Gastroesophageal sphincter (tissue), 3 donors: Measurements from ENCODE around the gene ZNF570.

Source experiments
- CTCF ChIP-seq, 4 experiments: fragments of 200-600 bp in 2 of 4; fragments of 450-650 bp in 2 of 4; sonication (generic) in 1 of 4; IDR thresholded peaks; one replicate each; pipeline ENCODE4 v1.5.1; 2017 to 2019; ENCODE audit warnings: antibody characterized with exemption in 4 of 4, mild to moderate bottlenecking in 2 of 4, moderate library complexity in 2 of 4
- POLR2A ChIP-seq, 2 donors: fragments of 450-650 bp; IDR thresholded peaks; one replicate each; pipeline ENCODE4 v1.6.1; 2017; ENCODE audit warnings: antibody characterized with exemption in 2 of 2, mild to moderate bottlenecking in 2 of 2, moderate library complexity in 1 of 2

DNA sequence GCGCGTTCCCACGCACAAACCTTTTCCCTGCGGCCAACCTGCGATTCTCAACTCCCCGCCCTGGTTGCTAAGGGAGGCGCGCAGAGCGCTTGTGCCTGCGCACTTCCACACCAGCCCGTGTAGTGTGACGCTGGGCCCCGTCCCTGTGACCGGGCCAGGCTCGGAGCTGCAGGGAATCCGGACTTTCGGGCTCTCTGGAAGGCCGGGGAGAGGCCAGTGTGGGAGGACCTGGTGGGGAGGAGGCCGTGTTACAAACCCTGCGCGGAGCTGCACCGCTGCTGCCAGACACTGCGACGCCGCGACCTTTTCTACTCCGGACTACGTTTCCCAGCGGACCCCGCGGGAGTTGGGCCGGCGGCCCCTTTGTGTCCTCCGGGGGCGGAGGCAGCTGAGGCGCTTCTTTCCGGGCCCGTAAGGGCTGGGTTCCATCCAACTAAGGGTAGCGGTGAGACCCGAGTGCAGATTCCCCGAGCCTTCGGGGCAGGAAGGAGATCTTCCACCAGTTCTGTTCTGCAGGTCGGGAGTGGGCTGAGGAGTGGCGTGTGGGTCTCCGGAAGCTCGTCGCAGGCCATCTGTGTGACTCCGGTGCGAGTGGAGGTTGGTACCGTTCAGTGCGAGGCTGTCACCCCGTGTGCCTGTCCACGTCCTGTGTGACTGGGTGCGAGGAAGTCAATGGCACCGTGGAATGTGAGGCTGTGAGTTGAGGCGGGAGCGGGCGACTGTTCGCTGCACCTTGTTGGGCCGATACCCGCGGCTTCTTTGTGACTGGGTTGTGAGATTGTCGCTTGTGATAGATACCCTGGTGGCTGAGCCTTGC is at the start of gene ZNF570:
- TF ChIP-seq CTCF (IDR thresholded peaks at IDR 0.05) (no peak), POLR2A (IDR thresholded peaks at IDR 0.05) (peak; percentile 65 to 80)
